IgD-negative memory B cell (primary cell): Measurements from ENCODE around the gene CDC45. TPM values are rescaled to one million over a fixed set of nuclear protein-coding genes. Genes with fewer than 3 reads are reported as not detected.

Experiments
- H3K27ac Mint-ChIP-seq, 3 donors: one replicate each; pipeline ENCODE4 v1.8.0; 2020 to 2022; ENCODE audit warnings: mild to moderate bottlenecking in 3 of 3, mixed read lengths in 3 of 3, moderate library complexity in 1 of 3
- H3K27me3 Mint-ChIP-seq: one replicate; pipeline ENCODE4 v1.8.0; 2021; ENCODE audit warnings: mixed read lengths
- H3K36me3 Mint-ChIP-seq: one replicate; pipeline ENCODE4 v1.8.0; 2020; ENCODE audit warnings: mild to moderate bottlenecking, mixed read lengths
- H3K4me1 Mint-ChIP-seq, 3 donors: one replicate each; pipeline ENCODE4 v1.8.0; 2020 to 2022; ENCODE audit warnings: mixed read lengths in 3 of 3, mild to moderate bottlenecking in 1 of 3
- H3K4me3 Mint-ChIP-seq, 4 donors: one replicate each; pipeline ENCODE4 v1.8.0; 2020 to 2022; ENCODE audit warnings: mild to moderate bottlenecking in 4 of 4, mixed read lengths in 4 of 4, moderate library complexity in 3 of 4
- H3K9me3 Mint-ChIP-seq, 3 donors: one replicate each; pipeline ENCODE4 v1.8.0; 2020 to 2021; ENCODE audit warnings: mixed read lengths in 3 of 3, mild to moderate bottlenecking in 1 of 3
- polyA plus RNA-seq: library from polyadenylated mRNA; unstranded; fragments of 300-500 nt; fragmentation: Illumina TruSeq; gene quantifications from one replicate; pipeline ENCODE4 v1.2.3, GENCODE V29; 2021

The CDC45 gene
- polyA plus RNA-seq, 1 donor from 2014 or later = 0.39 TPM

- no peak overlapping the region for H3K4me3 Mint-ChIP-seq
- peaks cover 0 to 2% (median 0%) of the 10 kb centered on the region in 3 donors for H3K4me1 Mint-ChIP-seq
- H3K9me3 Mint-ChIP-seq = no peaks in the 10 kb centered on the region
- no peaks in the 10 kb centered on the region for H3K27me3 Mint-ChIP-seq
- no peak overlapping the region for H3K27ac Mint-ChIP-seq
- H3K36me3 Mint-ChIP-seq = peaks cover 4% of the 10 kb centered on the region
These were observed 25.4 kb downstream of the CDC45 start for GRCh38 chr22:19504900-19505734.

GRCh38 chr22:19505735-19506126, 26.0 kb downstream of the CDC45 start:
- Mint-ChIP-seq H3K4me1 (peaks cover 0 to 2% (median 0%) of the 10 kb centered on the region in 3 donors), H3K4me3 (no peak overlapping the region), H3K27ac (no peak overlapping the region), H3K27me3 (no peaks in the 10 kb centered on the region), H3K9me3 (no peaks in the 10 kb centered on the region), H3K36me3 (peaks cover 4% of the 10 kb centered on the region)

GRCh38 chr22:19506212-19506611, 26.5 kb downstream of the CDC45 start:
- Mint-ChIP-seq H3K4me3 (no peak overlapping the region), H3K27me3 (no peaks in the 10 kb centered on the region), H3K27ac (no peak overlapping the region), H3K9me3 (no peaks in the 10 kb centered on the region), H3K36me3 (peaks cover 4% of the 10 kb centered on the region), H3K4me1 (peaks cover 0 to 2% (median 0%) of the 10 kb centered on the region in 3 donors)

GRCh38 chr22:19507534-19507861, 27.8 kb downstream of the CDC45 start:
- Mint-ChIP-seq H3K9me3 (no peaks in the 10 kb centered on the region), H3K27me3 (no peaks in the 10 kb centered on the region), H3K36me3 (peaks cover 2% of the 10 kb centered on the region), H3K27ac (no peak overlapping the region), H3K4me3 (no peak overlapping the region), H3K4me1 (peaks cover 0 to 2% (median 0%) of the 10 kb centered on the region in 3 donors)

- no peak overlapping the region for H3K4me3 Mint-ChIP-seq
- H3K27ac Mint-ChIP-seq = no peak overlapping the region
- no peaks in the 10 kb centered on the region for H3K27me3 Mint-ChIP-seq
- H3K9me3 Mint-ChIP-seq = no peaks in the 10 kb centered on the region
- peaks cover 2% of the 10 kb centered on the region for H3K36me3 Mint-ChIP-seq
- peaks cover 0 to 2% (median 0%) of the 10 kb centered on the region in 3 donors for H3K4me1 Mint-ChIP-seq
These were observed 28.5 kb downstream of the CDC45 start for GRCh38 chr22:19508024-19508776.

- peaks cover 0 to 3% (median 2%) of the 10 kb centered on the region in 3 donors for H3K9me3 Mint-ChIP-seq
- no peaks in the 10 kb centered on the region for H3K27me3 Mint-ChIP-seq
- H3K27ac Mint-ChIP-seq = no peak overlapping the region
- peaks cover 0 to 2% (median 2%) of the 10 kb centered on the region in 3 donors for H3K4me1 Mint-ChIP-seq
- H3K4me3 Mint-ChIP-seq = no peak overlapping the region
- peaks cover 8% of the 10 kb centered on the region for H3K36me3 Mint-ChIP-seq
These were observed 29.5 kb downstream of the CDC45 start for GRCh38 chr22:19509191-19509590.

- H3K27ac Mint-ChIP-seq = no peak overlapping the region
- peaks cover 0 to 2% (median 2%) of the 10 kb centered on the region in 3 donors for H3K4me1 Mint-ChIP-seq
- no peaks in the 10 kb centered on the region for H3K27me3 Mint-ChIP-seq
- H3K36me3 Mint-ChIP-seq = peaks cover 8% of the 10 kb centered on the region
- H3K4me3 Mint-ChIP-seq = no peak overlapping the region
- peaks cover 0 to 3% (median 2%) of the 10 kb centered on the region in 3 donors for H3K9me3 Mint-ChIP-seq
These were observed 30.2 kb downstream of the CDC45 start for GRCh38 chr22:19509923-19510322.

GRCh38 chr22:19510919-19511341, 31.2 kb downstream of the CDC45 start:
- no peak overlapping the region for H3K4me3 Mint-ChIP-seq
- H3K4me1 Mint-ChIP-seq = peaks cover 0 to 2% (median 0%) of the 10 kb centered on the region in 3 donors
- H3K27me3 Mint-ChIP-seq = no peaks in the 10 kb centered on the region
- H3K36me3 Mint-ChIP-seq = peaks cover 10% of the 10 kb centered on the region
- no peak overlapping the region for H3K27ac Mint-ChIP-seq
- H3K9me3 Mint-ChIP-seq = peaks cover 0 to 3% (median 2%) of the 10 kb centered on the region in 3 donors

- H3K27me3 Mint-ChIP-seq = no peaks in the 10 kb centered on the region
- H3K9me3 Mint-ChIP-seq = peaks cover 0 to 3% (median 2%) of the 10 kb centered on the region in 3 donors
- H3K4me3 Mint-ChIP-seq = no peak overlapping the region
- peaks cover 0 to 2% (median 0%) of the 10 kb centered on the region in 3 donors for H3K4me1 Mint-ChIP-seq
- H3K27ac Mint-ChIP-seq = no peak overlapping the region
- peaks cover 8% of the 10 kb centered on the region for H3K36me3 Mint-ChIP-seq
These were observed 34.1 kb downstream of the CDC45 start for GRCh38 chr22:19513823-19514222.

GRCh38 chr22:19514831-19515565, 35.3 kb downstream of the CDC45 start:
- H3K9me3 Mint-ChIP-seq = peaks cover 0 to 3% (median 2%) of the 10 kb centered on the region in 3 donors
- no peaks in the 10 kb centered on the region for H3K27me3 Mint-ChIP-seq
- no peak overlapping the region for H3K4me3 Mint-ChIP-seq
- H3K4me1 Mint-ChIP-seq = peaks cover 0 to 2% (median 0%) of the 10 kb centered on the region in 3 donors
- H3K36me3 Mint-ChIP-seq = peaks cover 8% of the 10 kb centered on the region
- H3K27ac Mint-ChIP-seq = no peak overlapping the region

- peaks cover 0 to 3% (median 2%) of the 10 kb centered on the region in 3 donors for H3K9me3 Mint-ChIP-seq
- no peaks in the 10 kb centered on the region for H3K27me3 Mint-ChIP-seq
- no peak overlapping the region for H3K27ac Mint-ChIP-seq
- H3K4me3 Mint-ChIP-seq = no peak overlapping the region
- peaks cover 8% of the 10 kb centered on the region for H3K36me3 Mint-ChIP-seq
- H3K4me1 Mint-ChIP-seq = peaks cover 0 to 2% (median 0%) of the 10 kb centered on the region in 3 donors
These were observed 36.1 kb downstream of the CDC45 start for GRCh38 chr22:19515654-19516377.

- Mint-ChIP-seq H3K4me1 (peaks cover 0 to 2% (median 0%) of the 10 kb centered on the region in 3 donors), H3K4me3 (peak overlapping the region in 1 of 4 donors; percentile 30), H3K9me3 (peaks cover 0 to 3% (median 2%) of the 10 kb centered on the region in 3 donors), H3K27me3 (no peaks in the 10 kb centered on the region), H3K36me3 (peaks cover 8% of the 10 kb centered on the region), H3K27ac (no peak overlapping the region)
These were observed 36.9 kb downstream of the CDC45 start for GRCh38 chr22:19516378-19517170.

GRCh38 chr22:19517171-19517500, 37.4 kb downstream of the CDC45 start:
- Mint-ChIP-seq H3K4me1 (peaks cover 0 to 2% (median 0%) of the 10 kb centered on the region in 3 donors), H3K27ac (no peak overlapping the region)

More at GRCh38 chr22:19517171-19517500, 37.4 kb downstream of the CDC45 start:
- Mint-ChIP-seq H3K4me3 (no peak overlapping the region), H3K27me3 (no peaks in the 10 kb centered on the region), H3K9me3 (peaks cover 0 to 3% (median 2%) of the 10 kb centered on the region in 3 donors), H3K36me3 (peaks cover 8% of the 10 kb centered on the region)
